ENCODE results near the gene FBXW11. TPM values are rescaled to one million over a fixed set of nuclear protein-coding genes. Genes with fewer than 3 reads are reported as not detected.

Gene FBXW11
- total and polyA plus RNA-seq, 10 of the 15 experiments (the other 5 are each of a cell fraction or from before 2014, with no cell fraction given): 4.3 to 61.5 (median 40.0) TPM

- no peak for TF ChIP-seq CTCF (IDR thresholded peaks at IDR 0.05 in 2 of 3, conservative IDR thresholded peaks at IDR 0.05 in 1 of 3; ENCODE audit: control insufficient read depth in 2 of 3, extremely low read depth in 1 of 3, insufficient read depth in 1 of 3, low read depth in 3 of 3, low read length in 3 of 3)
- TF ChIP-seq RCOR1 (conservative IDR thresholded peaks at IDR 0.05; ENCODE audit: low read depth, low read length): no peak
- no peak for TF ChIP-seq HSF1 (IDR thresholded peaks at IDR 0.05; ENCODE audit: low read depth, low read length)
- TF ChIP-seq TCF3 (IDR thresholded peaks at IDR 0.05; ENCODE audit: borderline replicate concordance, insufficient read depth, low read depth, low read length): no peak
- TF ChIP-seq SP1 (IDR thresholded peaks at IDR 0.05; ENCODE audit: low read depth, low read length): no peak
- no peak for TF ChIP-seq NBN (IDR thresholded peaks at IDR 0.05)
- no peak for TF ChIP-seq ATF7 (IDR thresholded peaks at IDR 0.05; ENCODE audit: low read depth)
- no peak overlapping the region for H3K4me3 ChIP-seq
- no peak overlapping the region for H3K9ac ChIP-seq (ENCODE audit: control insufficient read depth, insufficient read depth, low read length)
- H2AFZ ChIP-seq (ENCODE audit: control insufficient read depth, low read depth, low read length): no peak overlapping the region
- no peak for ATAC-seq
- H3K9me3 ChIP-seq (replicated peaks; ENCODE audit: control insufficient read depth, insufficient read depth, low read length): peaks cover 3% of the 10 kb centered on the region
- intact Hi-C loops (cut with micrococcal nuclease; ENCODE audit: unreplicated experiment): no loop called here
- no peaks in the 10 kb centered on the region for H4K20me1 ChIP-seq (ENCODE audit: control insufficient read depth, insufficient read depth)
- H3K27ac ChIP-seq (ENCODE audit: control insufficient read depth, insufficient read depth): no peak overlapping the region
- SMC1A ChIA-PET (ENCODE audit: uncharacterized antibody, unreplicated experiment): no interaction called here
- POLR2A ChIA-PET: no interaction called here
- in situ Hi-C loops (cut with MboI): no loop called here
- H3K36me3 ChIP-seq (ENCODE audit: control insufficient read depth in 2 of 2, insufficient read depth in 2 of 2, low read length in 1 of 2): peaks cover 5 to 25% of the 10 kb centered on the region in 2 experiments; a peak in 3 of 4 replicates
- RAD21 ChIA-PET (ENCODE audit: unreplicated experiment): no interaction called here
- DNase-seq (ENCODE audit: low read depth, low spot score): no peak
- FAIRE-seq: no peak
- 80% methylated on average over 7 of the region's 7 CpGs for WGBS (ENCODE audit: insufficient coverage, insufficient replicate concordance, low lambda C conversion rate, missing lambda C conversion rate)
- no peak overlapping the region for H3K4me2 ChIP-seq (ENCODE audit: control insufficient read depth, insufficient read depth)
- CTCF ChIA-PET: interaction anchor here (1.4 kb wide), 1 partner anchor 79 kb away, joined by 6 read pairs; no protein-coding TSS in a partner anchor
- H3K79me2 ChIP-seq (ENCODE audit: control insufficient read depth, insufficient read depth, low read length): peaks cover 76% of the 10 kb centered on the region
- H3K27me3 ChIP-seq (replicated peaks in 1 of 2; ENCODE audit: control insufficient read depth in 2 of 2, insufficient read depth in 2 of 2, low read length in 1 of 2): no peaks in the 10 kb centered on the region
- H3K4me1 ChIP-seq (ENCODE audit: control insufficient read depth, insufficient read depth, low read length): peaks cover 28% of the 10 kb centered on the region
- no TSS peak for BruUV-seq (replicated peaks)
Measured at GRCh38 chr5:171990713-171991015, 15.8 kb downstream of the FBXW11 start.
